T-cell (primary cell): Measurements from ENCODE around the gene TMEM187. TPM values are rescaled to one million over a fixed set of nuclear protein-coding genes. Genes with fewer than 3 reads are reported as not detected.

ENCODE experiments used
- ATAC-seq, 4 experiments: fragments of 200-7000 bp in 3 of 4; fragments of 150-1000 bp in 1 of 4; cut with Tn5 transposase; replicated peaks in 1 of 4; 1 replicate in 3 of 4; 2 replicates in 1 of 4; pipeline ENCODE4 v1.10.0; 2021; ENCODE audit warnings: moderate library complexity in 3 of 4, mild to moderate bottlenecking in 2 of 4, moderate number of reproducible peaks in 1 of 4
- CTCF ChIA-PET, 2 donors: fragments of 300-600 bp; sonication (Branson Sonifier 250); formaldehyde crosslinking; loops; one replicate each; lab custom pipeline; 2022; ENCODE audit warnings: antibody characterized with exemption in 2 of 2; lab: Charles Lee
- POLR2A ChIA-PET, 2 donors: fragments of 300-600 bp; sonication (Branson Sonifier 250); formaldehyde crosslinking; loops; one replicate each; lab custom pipeline; 2022; ENCODE audit warnings: antibody characterized with exemption in 2 of 2; lab: Charles Lee
- DNase-seq, 35 experiments: peaks; one replicate each; pipeline versions ENCODE4 v3.0.0 to v3.0.0-alpha.2; 2013 to 2023
- H3K27ac ChIP-seq: one replicate; pipeline ENCODE4 v1.5.1; 2013; ENCODE audit warnings: low read length
- H3K27me3 ChIP-seq, 2 experiments: replicated peaks in 1 of 2; 1 replicate in 1 of 2; 2 replicates in 1 of 2; pipeline versions ENCODE4 v1.6.1 to v1.7.0; 2013; ENCODE audit warnings: low read length in 1 of 2, mixed read lengths in 1 of 2; ENCODE audit not compliant: control insufficient read depth in 2 of 2, insufficient read depth in 2 of 2; ENCODE audit errors: extremely low read depth in 1 of 2
- H3K36me3 ChIP-seq, 2 donors: 1 replicate in 1 of 2; 2 replicates in 1 of 2; pipeline versions ENCODE4 v1.6.1 to v1.7.0; 2013; ENCODE audit warnings: low read length in 1 of 2; ENCODE audit not compliant: control insufficient read depth in 2 of 2, insufficient read depth in 1 of 2; ENCODE audit errors: extremely low read depth in 1 of 2
- H3K4me1 ChIP-seq, 2 experiments: 1 replicate in 1 of 2; 2 replicates in 1 of 2; pipeline versions ENCODE4 v1.6.1 to v1.7.0; 2013; ENCODE audit warnings: low read length in 2 of 2, mixed read lengths in 1 of 2; ENCODE audit not compliant: insufficient read depth in 2 of 2, control insufficient read depth in 1 of 2; ENCODE audit errors: extremely low read depth in 1 of 2
- H3K4me3 ChIP-seq, 2 donors: 1 replicate in 1 of 2; 2 replicates in 1 of 2; pipeline versions ENCODE4 v1.5.1 to v1.7.0; 2013; ENCODE audit warnings: mild to moderate bottlenecking in 2 of 2, low read length in 1 of 2, moderate library complexity in 1 of 2; ENCODE audit not compliant: control insufficient read depth in 1 of 2; ENCODE audit errors: extremely low read depth in 1 of 2
- H3K9me3 ChIP-seq: 2 replicates; pipeline ENCODE4 v1.7.0; 2013
- H3K27ac Mint-ChIP-seq, 2 donors: one replicate each; pipeline ENCODE4 v1.8.0; 2020 to 2021; ENCODE audit warnings: mild to moderate bottlenecking in 2 of 2, mixed read lengths in 2 of 2
- H3K27me3 Mint-ChIP-seq, 2 donors: one replicate each; pipeline ENCODE4 v1.8.0; 2021 to 2022; ENCODE audit warnings: mixed read lengths in 2 of 2
- H3K36me3 Mint-ChIP-seq: one replicate; pipeline ENCODE4 v1.8.0; 2021; ENCODE audit warnings: mixed read lengths
- H3K4me1 Mint-ChIP-seq, 3 donors: one replicate each; pipeline ENCODE4 v1.8.0; 2020 to 2022; ENCODE audit warnings: mixed read lengths in 3 of 3, mild to moderate bottlenecking in 1 of 3
- H3K4me3 Mint-ChIP-seq, 3 donors: one replicate each; pipeline ENCODE4 v1.8.0; 2020 to 2022; ENCODE audit warnings: mild to moderate bottlenecking in 3 of 3, mixed read lengths in 3 of 3, moderate library complexity in 3 of 3
- H3K9me3 Mint-ChIP-seq, 3 donors: one replicate each; pipeline ENCODE4 v1.8.0; 2020 to 2022; ENCODE audit warnings: mixed read lengths in 3 of 3
- WGBS: methylation state at CpG from one replicate; pipeline ENCODE4 v1.1.5; 2013; ENCODE audit warnings: missing lambda C conversion rate; ENCODE audit not compliant: insufficient coverage; 5-methylcytosine and 5-hydroxymethylcytosine counted together
- total RNA-seq, 35 experiments: library from RNA in 6 of 35; stranded (reverse) in 6 of 35; fragments of 120-200 nt in 1 of 35; gene quantifications; one replicate each; pipeline versions ENCODE4 v1.2.1 to v1.2.4 and lab custom pipeline; 2013 to 2026

The TMEM187 gene
- total RNA-seq, 5 donors from 2014 or later (not counting 1 experiment from before 2014, with no cell fraction given), result 4.0 to 16.9 (median 14.1) TPM

GRCh38 chrX:154030715-154031305 lies 58.3 kb downstream of the TMEM187 start:
- peaks cover 6% of the 10 kb centered on the region for H3K36me3 Mint-ChIP-seq
- H3K27ac ChIP-seq, result no peak overlapping the region
- H3K4me1 ChIP-seq, result peaks cover 0 to 6% of the 10 kb centered on the region in 2 experiments
- H3K4me3 ChIP-seq, result no peak overlapping the region
- H3K9me3 ChIP-seq, result no peaks in the 10 kb centered on the region
- DNase-seq (no peak), ATAC-seq (no peak)
- CTCF ChIA-PET, result interaction anchor here in 1 of 2 donors (0.6 kb wide), 1 partner anchor 30 kb away, joined by 9 read pairs; no protein-coding TSS in a partner anchor
- POLR2A ChIA-PET, result no interaction called here
- H3K4me3 Mint-ChIP-seq, result no peak overlapping the region
- no peak overlapping the region for H3K27ac Mint-ChIP-seq
- peaks cover 0 to 48% of the 10 kb centered on the region in 2 donors for H3K36me3 ChIP-seq
- 96% methylated on average over 20 of the region's 29 CpGs for WGBS
- H3K27me3 Mint-ChIP-seq, result peaks cover 0 to 18% of the 10 kb centered on the region in 2 donors
- no peaks in the 10 kb centered on the region for H3K9me3 Mint-ChIP-seq
- peaks cover under 1 to 15% (median 7%) of the 10 kb centered on the region in 3 donors for H3K4me1 Mint-ChIP-seq
- H3K27me3 ChIP-seq, result no peaks in the 10 kb centered on the region

GRCh38 chrX:154032160-154032559 lies 59.6 kb downstream of the TMEM187 start:
- H3K27ac Mint-ChIP-seq, result no peak overlapping the region

GRCh38 chrX:154032653-154033052 lies 60.1 kb downstream of the TMEM187 start:
- Histone ChIP-seq H3K27me3 (no peaks in the 10 kb centered on the region), H3K27ac (no peak overlapping the region), H3K4me1 (peaks cover 0 to 14% of the 10 kb centered on the region in 2 experiments), H3K36me3 (peaks cover 0 to 46% of the 10 kb centered on the region in 2 donors), H3K9me3 (no peaks in the 10 kb centered on the region), H3K4me3 (no peak overlapping the region)
- H3K36me3 Mint-ChIP-seq, result peaks cover 3% of the 10 kb centered on the region
- H3K27ac Mint-ChIP-seq, result no peak overlapping the region
- no peak overlapping the region for H3K4me3 Mint-ChIP-seq
- H3K4me1 Mint-ChIP-seq, result peaks cover 4 to 26% (median 17%) of the 10 kb centered on the region in 3 donors
- ATAC-seq, result no peak
- CTCF ChIA-PET, result no interaction called here
- H3K9me3 Mint-ChIP-seq, result no peaks in the 10 kb centered on the region
- POLR2A ChIA-PET, result no interaction called here
- H3K27me3 Mint-ChIP-seq, result peaks cover 0 to 24% of the 10 kb centered on the region in 2 donors
- DNase-seq, result no peak
- 97% methylated on average over 7 of the region's 9 CpGs for WGBS

More at GRCh38 chrX:154032160-154032559, 59.6 kb downstream of the TMEM187 start:
- POLR2A ChIA-PET, result no interaction called here
- Histone ChIP-seq H3K4me3 (no peak overlapping the region), H3K36me3 (peaks cover 0 to 48% of the 10 kb centered on the region in 2 donors), H3K27me3 (no peaks in the 10 kb centered on the region), H3K4me1 (peaks cover 0 to 14% of the 10 kb centered on the region in 2 experiments), H3K27ac (no peak overlapping the region), H3K9me3 (no peaks in the 10 kb centered on the region)
- H3K4me3 Mint-ChIP-seq, result no peak overlapping the region
- peaks cover 4 to 22% (median 13%) of the 10 kb centered on the region in 3 donors for H3K4me1 Mint-ChIP-seq
- peaks cover 6% of the 10 kb centered on the region for H3K36me3 Mint-ChIP-seq
- no peaks in the 10 kb centered on the region for H3K9me3 Mint-ChIP-seq
- WGBS, result 100% methylated on average over 4 of the region's 11 CpGs
- peaks cover 0 to 24% of the 10 kb centered on the region in 2 donors for H3K27me3 Mint-ChIP-seq
- CTCF ChIA-PET, result no interaction called here
- ATAC-seq (no peak), DNase-seq (no peak)

Other genes starting within 250 kb of the TMEM187 start
- 100 to 1,000 TPM in 4 of 5 donors, 10 to 100 TPM in 1; 90.1 to 124 (median 107) TPM for gene BCAP31, start 248.4 kb upstream of the TMEM187 start, total RNA-seq
- gene ABCD1, start 247.9 kb upstream of the TMEM187 start, total RNA-seq, result 10 to 100 TPM in 1 of 5 donors, 1 to 10 TPM in 4; 6.9 to 10.7 (median 7.9) TPM
- under 1 TPM in 4 of 5 donors, not detected in 1; 0.28 to 0.47 (median 0.43) TPM for gene PLXNB3, start 208.5 kb upstream of the TMEM187 start, total RNA-seq
- not detected for gene SRPK3, start 191.7 kb upstream of the TMEM187 start, total RNA-seq
- gene IDH3G, start 178.4 kb upstream of the TMEM187 start, total RNA-seq, result 10 to 100 TPM; 47.7 to 54.6 (median 51.8) TPM
- 100 to 1,000 TPM; 179 to 221 (median 209) TPM for gene SSR4, start 178.1 kb upstream of the TMEM187 start, total RNA-seq
- 10 to 100 TPM in 2 of 5 donors, 1 to 10 TPM in 3; 3.7 to 51.3 (median 9.0) TPM for gene PDZD4, start 142.2 kb upstream of the TMEM187 start, total RNA-seq
- gene L1CAM, start 86.6 kb upstream of the TMEM187 start, total RNA-seq, result 1 to 10 TPM; 1.4 to 6.0 (median 4.0) TPM
- gene AVPR2, start 68.1 kb upstream of the TMEM187 start, total RNA-seq, result not detected
- 100 to 1,000 TPM; 420 to 485 (median 468) TPM for gene ARHGAP4, start 46.5 kb upstream of the TMEM187 start, total RNA-seq
- gene NAA10, start 37.7 kb upstream of the TMEM187 start, total RNA-seq, result 10 to 100 TPM; 53.3 to 98.2 (median 80.0) TPM
- 10 to 100 TPM; 10.2 to 23.5 (median 19.5) TPM for gene RENBP, start 28.1 kb upstream of the TMEM187 start, total RNA-seq
- 10 to 100 TPM; 67.1 to 73.4 (median 69.2) TPM for gene HCFC1, start 936 bp upstream of the TMEM187 start, total RNA-seq
- 100 to 1,000 TPM in 1 of 5 donors, 10 to 100 TPM in 4; 66.5 to 102 (median 85.0) TPM for gene IRAK1, start 47.1 kb downstream of the TMEM187 start, total RNA-seq
- gene MECP2, start 125.0 kb downstream of the TMEM187 start, total RNA-seq, result 100 to 1,000 TPM in 3 of 5 donors, 10 to 100 TPM in 2; 84.9 to 129 (median 100) TPM
- gene OPN1LW, start 171.5 kb downstream of the TMEM187 start, total RNA-seq, result not detected
- not detected for gene OPN1MW, start 209.8 kb downstream of the TMEM187 start, total RNA-seq
- not detected for gene OPN1MW2, start 247.0 kb downstream of the TMEM187 start, total RNA-seq